WTC11 (cell line): ENCODE measurements around the gene COL9A1. TPM values are rescaled to one million over a fixed set of nuclear protein-coding genes. Genes with fewer than 3 reads are reported as not detected.

Experiments used
- ATAC-seq: fragments of 200-7000 bp; cut with Tn5 transposase; 2 replicates; pipeline ENCODE4 v1.10.0; 2021; ENCODE audit warnings: mild to moderate bottlenecking, moderate library complexity
- CTCF ChIA-PET: fragments of 300-600 bp; sonication (Branson Sonifier 250); formaldehyde crosslinking; loops from one replicate; lab custom pipeline; 2021; ENCODE audit warnings: antibody characterized with exemption; lab: Charles Lee
- POLR2A ChIA-PET: fragments of 350-600 bp; sonication (Branson Sonifier 250); formaldehyde crosslinking; loops from one replicate; lab custom pipeline; 2021; ENCODE audit warnings: antibody characterized with exemption; lab: Charles Lee
- DNase-seq: peaks from one replicate; pipeline ENCODE4 v3.0.0; 2021; ENCODE audit warnings: low spot score
- H3K27ac Mint-ChIP-seq: 2 replicates; pipeline ENCODE4 v1.8.0; 2021; ENCODE audit warnings: mixed read lengths
- H3K27me3 Mint-ChIP-seq: 2 replicates; pipeline ENCODE4 v1.8.0; 2021; ENCODE audit warnings: low read depth, mild to moderate bottlenecking, moderate library complexity, mixed read lengths
- H3K36me3 Mint-ChIP-seq: 2 replicates; pipeline ENCODE4 v1.8.0; 2021; ENCODE audit warnings: mixed read lengths
- H3K4me1 Mint-ChIP-seq: 2 replicates; pipeline ENCODE4 v1.8.0; 2022; ENCODE audit warnings: mixed read lengths
- H3K4me3 Mint-ChIP-seq: 2 replicates; pipeline ENCODE4 v1.8.0; 2021; ENCODE audit warnings: mild to moderate bottlenecking, moderate library complexity, mixed read lengths
- H3K9me3 Mint-ChIP-seq: 2 replicates; pipeline ENCODE4 v1.8.0; 2021; ENCODE audit warnings: mixed read lengths
- AR ChIP-seq: fragments of 250-450 bp; sonication (Bioruptor Pico); IDR thresholded peaks from 2 replicates; pipeline ENCODE4 v1.9.0; 2021; ENCODE audit warnings: mild to moderate bottlenecking
- CDX4 ChIP-seq: fragments of 250-450 bp; sonication (Bioruptor Pico); IDR thresholded peaks from 2 replicates; pipeline ENCODE4 v1.9.0; 2021; ENCODE audit warnings: moderate library complexity, mild to moderate bottlenecking, inconsistent platforms, borderline replicate concordance
- EMX1 ChIP-seq: fragments of 250-450 bp; sonication (Bioruptor Pico); IDR thresholded peaks from 2 replicates; pipeline ENCODE4 v1.8.0; 2021; ENCODE audit warnings: mild to moderate bottlenecking
- ESRRA ChIP-seq: sonication (generic); formaldehyde crosslinking; IDR thresholded peaks from 2 replicates; pipeline ENCODE4 v1.8.1; 2022; ENCODE audit warnings: mild to moderate bottlenecking, missing genetic modification reagents, borderline replicate concordance
- FOXJ3 ChIP-seq: sonication (generic); formaldehyde crosslinking; IDR thresholded peaks from 2 replicates; pipeline ENCODE4 v1.9.0; 2021; ENCODE audit warnings: missing genetic modification reagents, mild to moderate bottlenecking, borderline replicate concordance
- FOXP1 ChIP-seq: sonication (generic); formaldehyde crosslinking; IDR thresholded peaks from 2 replicates; pipeline ENCODE4 v1.8.0; 2022; ENCODE audit warnings: missing genetic modification reagents, mild to moderate bottlenecking, moderate library complexity, borderline replicate concordance
- GTF2I ChIP-seq: fragments of 250-450 bp; sonication (Bioruptor Pico); conservative IDR thresholded peaks from 2 replicates; pipeline ENCODE4 v1.4.0; 2021; ENCODE audit warnings: mild to moderate bottlenecking
- NFE2L1 ChIP-seq: sonication (generic); formaldehyde crosslinking; IDR thresholded peaks from 2 replicates; pipeline ENCODE4 v1.8.1; 2023; ENCODE audit warnings: missing genetic modification reagents
- OVOL2 ChIP-seq: fragments of 250-450 bp; sonication (Bioruptor Pico); IDR thresholded peaks from 2 replicates; pipeline ENCODE4 v1.9.0; 2021; ENCODE audit warnings: mild to moderate bottlenecking, borderline replicate concordance
- RORB ChIP-seq: fragments of 250-450 bp; sonication (Bioruptor Pico); IDR thresholded peaks from 2 replicates; pipeline ENCODE4 v1.9.0; 2021; ENCODE audit warnings: mild to moderate bottlenecking
- SOX15 ChIP-seq: fragments of 250-450 bp; sonication (Bioruptor Pico); IDR thresholded peaks from 2 replicates; pipeline ENCODE4 v1.9.0; 2021; ENCODE audit warnings: mild to moderate bottlenecking
- TCF7 ChIP-seq: sonication (generic); formaldehyde crosslinking; IDR thresholded peaks from 2 replicates; pipeline ENCODE4 v1.8.0; 2022; ENCODE audit warnings: mild to moderate bottlenecking, low read depth, missing genetic modification reagents, moderate library complexity
- ZNF232 ChIP-seq: sonication (generic); formaldehyde crosslinking; IDR thresholded peaks from 2 replicates; pipeline ENCODE4 v1.8.0; 2022; ENCODE audit warnings: mild to moderate bottlenecking, missing genetic modification reagents
- ZNF263 ChIP-seq: sonication (generic); formaldehyde crosslinking; IDR thresholded peaks from 2 replicates; pipeline ENCODE4 v1.8.1; 2022; ENCODE audit warnings: low read depth, mild to moderate bottlenecking, moderate library complexity, missing genetic modification reagents
- ZNF423 ChIP-seq: fragments of 250-450 bp; sonication (Bioruptor Pico); IDR thresholded peaks from 2 replicates; pipeline ENCODE4 v2.1.2; 2022; ENCODE audit warnings: mild to moderate bottlenecking, moderate library complexity
- ZNF425 ChIP-seq: fragments of 250-450 bp; sonication (Bioruptor Pico); conservative IDR thresholded peaks from 2 replicates; pipeline ENCODE4 v1.9.0; 2021; ENCODE audit warnings: mild to moderate bottlenecking
- total RNA-seq: library from RNA; stranded (reverse); gene quantifications from 3 replicates; pipeline ENCODE4 v1.2.3, GENCODE V29; 2021
- TF ChIP-seq, protein P1 (sequence below): sonication (generic); formaldehyde crosslinking; IDR thresholded peaks from 2 replicates; pipeline ENCODE4 v1.8.0; 2022; ENCODE audit warnings: mild to moderate bottlenecking, missing genetic modification reagents

Gene COL9A1
- total RNA-seq, 1 experiment from 2014 or later = 9.0 TPM

- TF ChIP-seq ZNF232 (CRISPR knock-in tag) = no peak
- no peak for TF ChIP-seq ESRRA (CRISPR knock-in tag)
- TF ChIP-seq ZNF263 (CRISPR knock-in tag) = no peak
- TF ChIP-seq, protein P1, sequence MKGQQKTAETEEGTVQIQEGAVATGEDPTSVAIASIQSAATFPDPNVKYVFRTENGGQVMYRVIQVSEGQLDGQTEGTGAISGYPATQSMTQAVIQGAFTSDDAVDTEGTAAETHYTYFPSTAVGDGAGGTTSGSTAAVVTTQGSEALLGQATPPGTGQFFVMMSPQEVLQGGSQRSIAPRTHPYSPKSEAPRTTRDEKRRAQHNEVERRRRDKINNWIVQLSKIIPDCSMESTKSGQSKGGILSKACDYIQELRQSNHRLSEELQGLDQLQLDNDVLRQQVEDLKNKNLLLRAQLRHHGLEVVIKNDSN (CRISPR knock-in tag) = no peak
- no peak for TF ChIP-seq FOXJ3
- TF ChIP-seq NFE2L1 (CRISPR knock-in tag) = no peak
- TF ChIP-seq, all 79 proteins: peak for 0
- ChIA-PET POLR2A (no interaction called here), CTCF (interaction anchor here (0.9 kb wide), 1 partner anchor 74 kb away, joined by 3 read pairs; no protein-coding TSS in a partner anchor)
- Mint-ChIP-seq H3K36me3 (no peaks in the 10 kb centered on the region), H3K27ac (no peak overlapping the region), H3K27me3 (no peaks in the 10 kb centered on the region), H3K9me3 (peaks cover 5% of the 10 kb centered on the region; the same call in 1 of the 2 replicates), H3K4me3 (no peak overlapping the region), H3K4me1 (no peaks in the 10 kb centered on the region)
- ATAC-seq = no peak
- no peak for DNase-seq
Observed at GRCh38 chr6:70236343-70236742, 66.5 kb downstream of the COL9A1 start.

DNA sequence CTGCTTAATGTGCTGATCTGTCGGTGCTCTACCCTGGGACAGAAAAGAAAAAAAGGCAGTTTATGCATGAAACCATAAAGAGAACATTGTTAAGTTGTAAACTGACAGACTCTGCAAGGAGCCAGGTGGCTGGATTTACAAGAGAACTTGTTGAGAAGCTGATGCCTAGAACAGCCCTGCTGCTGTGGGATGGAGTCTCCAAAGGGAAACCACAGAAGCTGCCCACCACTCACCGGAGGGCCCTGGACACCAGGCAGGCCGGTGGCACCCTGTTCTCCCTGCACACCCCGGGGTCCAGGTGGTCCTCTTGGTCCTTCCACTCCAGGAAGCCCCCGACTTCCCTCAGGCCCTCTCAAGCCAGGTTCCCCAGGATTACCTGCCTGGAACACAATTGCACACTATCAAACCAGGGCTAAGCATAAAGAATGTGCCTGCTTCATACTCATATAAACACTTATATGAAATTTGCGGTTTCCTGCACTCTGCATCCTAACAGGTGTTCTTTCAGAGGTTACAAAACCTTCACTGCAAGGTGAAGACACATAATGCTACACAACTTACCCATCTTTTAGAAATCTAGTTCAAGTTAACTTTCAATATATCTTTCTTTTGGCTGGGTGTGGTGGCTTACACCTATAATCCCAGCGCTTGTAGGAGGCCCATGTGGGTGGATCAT, 68.2 kb downstream of the COL9A1 start:
- ChIA-PET POLR2A (no interaction called here), CTCF (no interaction called here)
- no peak for ATAC-seq

More for the DNA sequence above, 68.2 kb downstream of the COL9A1 start:
- no peaks in the 10 kb centered on the region for H3K27me3 Mint-ChIP-seq
- TF ChIP-seq GTF2I (CRISPR knock-in tag) (no peak), CDX4 (CRISPR knock-in tag) (no peak), FOXP1 (no peak), ZNF423 (no peak), EMX1 (CRISPR knock-in tag) (no peak), RORB (CRISPR knock-in tag) (no peak), ZNF425 (CRISPR knock-in tag) (no peak), OVOL2 (CRISPR knock-in tag) (no peak), TCF7 (CRISPR knock-in tag) (no peak), SOX15 (CRISPR knock-in tag) (no peak), AR (CRISPR knock-in tag) (no peak)
- DNase-seq = no peak
- H3K4me3 Mint-ChIP-seq = no peak overlapping the region
- no peak overlapping the region for H3K27ac Mint-ChIP-seq
- peaks cover 5% of the 10 kb centered on the region; the same call in 1 of the 2 replicates for H3K9me3 Mint-ChIP-seq
- no peaks in the 10 kb centered on the region for H3K4me1 Mint-ChIP-seq
- H3K36me3 Mint-ChIP-seq = no peaks in the 10 kb centered on the region
